Measurements from ENCODE around the gene HEY2.
A peak's percentile ranks its signal among the peaks of the same experiment; 100 is the strongest.

Gene HEY2

DNA sequence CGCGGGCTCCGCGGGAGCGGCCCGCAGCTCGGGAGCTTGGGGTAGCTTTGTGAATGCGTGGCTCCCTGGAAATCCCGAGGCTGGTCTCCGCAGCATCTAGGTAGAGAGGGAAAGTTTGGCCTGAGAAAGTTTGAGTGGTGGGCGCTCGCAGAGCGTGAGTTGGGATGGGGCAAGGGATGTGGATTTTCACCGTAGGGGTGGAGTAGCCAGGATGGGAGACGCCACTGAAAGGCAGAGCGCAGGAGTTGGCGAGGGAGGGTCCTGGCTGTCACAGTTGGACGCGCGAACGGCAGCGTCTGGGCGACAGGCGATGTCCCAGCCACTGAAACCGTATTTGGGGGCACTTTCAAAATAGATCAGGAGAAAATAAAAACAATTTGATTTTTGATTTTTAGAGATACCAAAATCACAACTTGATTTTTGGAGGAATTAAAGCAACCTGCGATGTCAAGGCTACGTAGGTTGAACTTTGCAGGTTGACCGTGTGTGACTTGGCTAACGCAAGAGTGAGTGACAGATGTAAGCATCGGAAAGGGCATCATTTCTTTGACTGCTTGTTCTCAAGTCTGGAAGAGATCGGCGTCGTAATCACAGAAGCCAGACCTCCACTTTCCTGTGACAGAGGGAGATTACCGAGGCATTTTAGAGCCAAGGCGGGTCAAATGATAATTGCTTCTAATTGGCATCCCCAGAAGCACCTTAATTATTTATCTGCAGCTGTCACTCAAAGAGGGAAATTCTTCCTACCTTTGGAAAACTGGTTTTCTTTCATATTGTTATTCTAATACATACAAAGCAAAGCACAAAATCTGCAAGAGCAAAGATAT is 646 bp downstream of the HEY2 start:
- peak overlapping the region; percentile 61 for H3K4me3 ChIP-seq (ENCODE audit: low read depth, low read length)
- TF ChIP-seq, protein P1, sequence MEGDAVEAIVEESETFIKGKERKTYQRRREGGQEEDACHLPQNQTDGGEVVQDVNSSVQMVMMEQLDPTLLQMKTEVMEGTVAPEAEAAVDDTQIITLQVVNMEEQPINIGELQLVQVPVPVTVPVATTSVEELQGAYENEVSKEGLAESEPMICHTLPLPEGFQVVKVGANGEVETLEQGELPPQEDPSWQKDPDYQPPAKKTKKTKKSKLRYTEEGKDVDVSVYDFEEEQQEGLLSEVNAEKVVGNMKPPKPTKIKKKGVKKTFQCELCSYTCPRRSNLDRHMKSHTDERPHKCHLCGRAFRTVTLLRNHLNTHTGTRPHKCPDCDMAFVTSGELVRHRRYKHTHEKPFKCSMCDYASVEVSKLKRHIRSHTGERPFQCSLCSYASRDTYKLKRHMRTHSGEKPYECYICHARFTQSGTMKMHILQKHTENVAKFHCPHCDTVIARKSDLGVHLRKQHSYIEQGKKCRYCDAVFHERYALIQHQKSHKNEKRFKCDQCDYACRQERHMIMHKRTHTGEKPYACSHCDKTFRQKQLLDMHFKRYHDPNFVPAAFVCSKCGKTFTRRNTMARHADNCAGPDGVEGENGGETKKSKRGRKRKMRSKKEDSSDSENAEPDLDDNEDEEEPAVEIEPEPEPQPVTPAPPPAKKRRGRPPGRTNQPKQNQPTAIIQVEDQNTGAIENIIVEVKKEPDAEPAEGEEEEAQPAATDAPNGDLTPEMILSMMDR (IDR thresholded peaks at IDR 0.05; ENCODE audit: borderline replicate concordance, insufficient read depth, low read depth, low read length): no peak

DNA sequence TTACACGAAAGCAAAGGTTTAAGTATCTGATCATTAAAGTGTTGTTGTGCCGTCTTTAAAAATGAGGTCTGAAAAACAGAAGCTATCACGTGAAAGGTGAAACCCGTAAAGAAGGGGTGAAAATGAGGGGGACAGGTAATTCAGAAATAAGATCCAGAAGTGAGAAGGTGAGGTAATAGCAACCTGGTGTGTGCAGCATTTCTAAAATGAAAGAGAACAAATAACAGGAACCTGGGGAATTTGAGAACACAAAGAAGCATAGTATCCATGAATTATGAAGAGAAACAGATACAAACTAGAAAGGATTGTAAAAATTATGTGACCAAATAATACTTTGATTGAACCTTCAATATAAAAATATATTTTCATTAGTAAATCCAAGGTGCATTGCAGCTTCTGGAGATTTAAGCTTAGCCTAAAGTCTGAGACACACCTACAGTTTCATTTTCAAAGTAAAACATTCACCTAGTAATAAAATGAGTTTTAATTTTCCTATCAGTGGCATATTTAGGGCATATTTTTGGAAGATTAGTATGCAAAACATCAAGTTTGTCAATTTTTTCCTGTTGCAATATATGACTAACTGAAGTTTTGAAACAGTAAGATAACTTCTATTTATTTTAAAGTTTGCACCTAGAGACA is 1.4 kb downstream of the HEY2 start:
- TF ChIP-seq, protein P1 (IDR thresholded peaks at IDR 0.05; ENCODE audit: borderline replicate concordance, insufficient read depth, low read depth, low read length): no peak
- H3K4me3 ChIP-seq (ENCODE audit: low read depth, low read length): no peak overlapping the region

DNA sequence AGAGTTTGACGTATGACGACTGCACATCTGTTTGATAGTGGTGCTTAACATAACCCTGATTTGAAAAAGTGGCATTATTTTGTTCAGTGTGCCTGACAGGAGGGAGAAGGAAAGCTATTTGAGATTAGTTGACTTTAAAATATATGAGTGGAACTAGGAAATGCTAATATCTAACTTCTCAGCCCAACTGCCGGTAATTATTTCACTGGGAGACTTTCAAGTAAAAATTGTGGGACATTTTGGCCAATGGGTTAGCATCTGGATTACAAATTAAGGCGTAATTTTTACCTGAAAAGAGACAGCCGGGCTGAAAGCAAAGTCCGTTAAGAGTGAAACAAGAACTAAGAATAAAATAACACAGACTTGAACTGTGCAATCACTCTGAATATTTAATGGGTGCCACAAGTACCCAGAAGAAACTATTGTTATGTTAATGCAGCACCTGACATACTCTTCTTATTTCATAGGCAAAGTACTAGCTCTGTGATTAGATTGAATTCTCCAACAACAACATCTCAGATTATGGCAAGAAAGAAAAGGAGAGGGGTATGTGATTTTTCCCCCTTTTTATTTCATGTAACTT is 2.0 kb downstream of the HEY2 start:
- TF ChIP-seq, protein P1 (IDR thresholded peaks at IDR 0.05; ENCODE audit: borderline replicate concordance, insufficient read depth, low read depth, low read length): no peak
- no peak overlapping the region for H3K4me3 ChIP-seq (ENCODE audit: low read depth, low read length)

DNA sequence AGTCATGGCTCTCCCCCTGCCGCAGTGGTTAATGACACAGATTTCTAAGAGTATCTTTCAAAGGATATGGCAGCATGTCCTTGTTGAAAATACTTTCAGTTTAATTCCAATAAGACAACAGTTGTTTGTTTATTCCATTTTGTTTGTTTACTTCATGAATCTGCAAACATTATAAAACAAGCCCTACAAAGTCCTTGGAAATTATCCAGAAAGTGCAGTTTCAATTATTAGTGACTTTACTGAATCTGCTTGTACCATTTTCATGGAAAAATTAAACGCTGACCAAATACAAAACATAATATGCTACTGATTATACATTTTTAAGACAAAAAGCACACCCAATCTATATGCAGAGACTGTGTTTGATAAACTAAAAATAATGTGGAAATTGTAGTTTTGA is 3.3 kb downstream of the HEY2 start:
- H3K4me3 ChIP-seq (ENCODE audit: low read depth, low read length): no peak overlapping the region
- TF ChIP-seq, protein P1 (IDR thresholded peaks at IDR 0.05; ENCODE audit: borderline replicate concordance, insufficient read depth, low read depth, low read length): no peak

DNA sequence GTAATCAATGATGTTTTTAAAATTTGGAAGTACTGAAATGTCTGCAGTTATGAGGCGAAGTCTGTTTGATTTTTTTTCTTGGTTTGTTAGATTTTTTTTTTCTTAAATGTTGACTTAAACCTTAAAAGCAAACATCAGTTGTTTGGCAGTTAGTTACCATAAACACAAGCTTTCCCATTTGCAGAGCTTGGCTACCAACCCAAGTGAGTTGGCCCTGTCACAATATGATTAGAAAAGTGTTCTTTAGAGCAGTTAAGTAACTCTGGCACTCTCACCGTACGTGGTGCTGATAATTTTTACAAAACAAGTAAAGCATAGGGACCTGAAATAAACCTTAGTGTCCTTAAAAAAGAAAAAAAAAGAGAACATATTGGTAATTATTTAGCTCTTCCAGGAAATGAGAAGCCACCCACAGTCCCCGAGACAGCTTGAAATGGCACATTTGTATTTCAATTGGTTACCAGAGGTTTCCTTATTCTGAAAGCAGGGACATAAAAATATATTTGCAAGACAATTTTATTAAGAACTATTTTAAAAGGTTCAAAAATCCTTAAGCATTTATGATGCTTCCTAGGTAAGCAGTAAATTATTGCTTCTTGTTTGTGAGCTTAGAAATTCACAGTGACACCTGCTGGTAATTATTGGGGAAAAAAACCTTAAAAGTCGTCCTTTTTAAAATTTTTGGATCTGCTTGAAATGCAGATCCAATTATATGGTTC is 3.9 kb downstream of the HEY2 start:
- TF ChIP-seq, protein P1 (IDR thresholded peaks at IDR 0.05; ENCODE audit: borderline replicate concordance, insufficient read depth, low read depth, low read length): no peak
- H3K4me3 ChIP-seq (ENCODE audit: low read depth, low read length): no peak overlapping the region

DNA sequence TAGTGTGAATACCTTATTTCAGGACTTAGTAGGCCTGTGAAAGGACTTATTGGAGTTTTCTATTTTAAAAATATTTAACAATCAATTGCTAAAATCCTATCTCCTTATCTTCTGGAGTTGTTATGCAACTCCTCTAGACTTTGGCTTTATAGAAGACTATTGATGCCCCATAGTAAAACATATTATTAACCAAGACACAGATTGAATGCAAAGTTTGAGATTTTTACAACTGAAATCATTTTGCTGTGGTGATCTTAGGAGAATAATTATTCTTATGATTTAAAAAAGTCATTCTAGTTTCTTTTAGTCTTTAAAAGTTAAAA is 4.5 kb downstream of the HEY2 start:
- H3K4me3 ChIP-seq (ENCODE audit: low read depth, low read length): no peak overlapping the region

More for the DNA sequence above, 4.5 kb downstream of the HEY2 start:
- TF ChIP-seq, protein P1 (IDR thresholded peaks at IDR 0.05; ENCODE audit: borderline replicate concordance, insufficient read depth, low read depth, low read length): no peak
